ENCODE data around the gene POLR2M. TPM values are rescaled to one million over a fixed set of nuclear protein-coding genes. Genes with fewer than 3 reads are reported as not detected.

Gene POLR2M
- total and polyA plus RNA-seq, 2 experiments from 2014 or later = 19.6 to 46.3 TPM

DNA sequence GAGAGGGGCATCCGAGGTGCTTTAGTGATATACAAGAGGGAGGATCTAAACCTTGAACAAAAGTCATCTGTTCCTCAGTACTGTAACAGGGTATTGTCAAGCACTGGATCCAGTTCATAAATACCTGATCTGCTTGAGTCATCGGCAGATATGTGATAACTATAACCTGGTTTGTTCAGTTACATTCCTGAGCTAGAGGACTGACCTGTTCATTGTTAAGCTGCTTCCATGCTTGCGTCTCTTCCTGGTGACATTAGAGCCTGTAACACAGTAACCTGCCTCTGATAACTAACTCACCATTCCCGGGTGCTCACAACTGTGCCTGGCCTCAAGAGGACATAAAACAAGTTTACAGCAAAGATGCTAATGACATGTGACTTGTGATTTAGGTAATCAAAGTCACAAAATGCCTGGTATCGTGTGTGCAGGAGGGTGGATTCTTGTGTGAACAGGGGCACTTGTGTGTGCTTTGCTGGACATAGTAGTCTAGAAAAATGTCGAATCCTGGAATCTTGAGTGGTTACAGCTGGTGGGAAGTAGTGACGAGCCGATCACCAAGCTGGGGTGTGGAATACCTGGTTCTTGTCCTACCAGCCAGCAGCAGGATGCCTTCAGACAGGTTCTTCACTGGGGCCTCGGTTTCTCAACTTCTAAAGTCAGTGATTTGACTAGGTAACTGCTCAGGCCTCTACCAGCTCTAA, 30.9 kb upstream of the POLR2M start (continued):
- TF ChIP-seq, protein P1, sequence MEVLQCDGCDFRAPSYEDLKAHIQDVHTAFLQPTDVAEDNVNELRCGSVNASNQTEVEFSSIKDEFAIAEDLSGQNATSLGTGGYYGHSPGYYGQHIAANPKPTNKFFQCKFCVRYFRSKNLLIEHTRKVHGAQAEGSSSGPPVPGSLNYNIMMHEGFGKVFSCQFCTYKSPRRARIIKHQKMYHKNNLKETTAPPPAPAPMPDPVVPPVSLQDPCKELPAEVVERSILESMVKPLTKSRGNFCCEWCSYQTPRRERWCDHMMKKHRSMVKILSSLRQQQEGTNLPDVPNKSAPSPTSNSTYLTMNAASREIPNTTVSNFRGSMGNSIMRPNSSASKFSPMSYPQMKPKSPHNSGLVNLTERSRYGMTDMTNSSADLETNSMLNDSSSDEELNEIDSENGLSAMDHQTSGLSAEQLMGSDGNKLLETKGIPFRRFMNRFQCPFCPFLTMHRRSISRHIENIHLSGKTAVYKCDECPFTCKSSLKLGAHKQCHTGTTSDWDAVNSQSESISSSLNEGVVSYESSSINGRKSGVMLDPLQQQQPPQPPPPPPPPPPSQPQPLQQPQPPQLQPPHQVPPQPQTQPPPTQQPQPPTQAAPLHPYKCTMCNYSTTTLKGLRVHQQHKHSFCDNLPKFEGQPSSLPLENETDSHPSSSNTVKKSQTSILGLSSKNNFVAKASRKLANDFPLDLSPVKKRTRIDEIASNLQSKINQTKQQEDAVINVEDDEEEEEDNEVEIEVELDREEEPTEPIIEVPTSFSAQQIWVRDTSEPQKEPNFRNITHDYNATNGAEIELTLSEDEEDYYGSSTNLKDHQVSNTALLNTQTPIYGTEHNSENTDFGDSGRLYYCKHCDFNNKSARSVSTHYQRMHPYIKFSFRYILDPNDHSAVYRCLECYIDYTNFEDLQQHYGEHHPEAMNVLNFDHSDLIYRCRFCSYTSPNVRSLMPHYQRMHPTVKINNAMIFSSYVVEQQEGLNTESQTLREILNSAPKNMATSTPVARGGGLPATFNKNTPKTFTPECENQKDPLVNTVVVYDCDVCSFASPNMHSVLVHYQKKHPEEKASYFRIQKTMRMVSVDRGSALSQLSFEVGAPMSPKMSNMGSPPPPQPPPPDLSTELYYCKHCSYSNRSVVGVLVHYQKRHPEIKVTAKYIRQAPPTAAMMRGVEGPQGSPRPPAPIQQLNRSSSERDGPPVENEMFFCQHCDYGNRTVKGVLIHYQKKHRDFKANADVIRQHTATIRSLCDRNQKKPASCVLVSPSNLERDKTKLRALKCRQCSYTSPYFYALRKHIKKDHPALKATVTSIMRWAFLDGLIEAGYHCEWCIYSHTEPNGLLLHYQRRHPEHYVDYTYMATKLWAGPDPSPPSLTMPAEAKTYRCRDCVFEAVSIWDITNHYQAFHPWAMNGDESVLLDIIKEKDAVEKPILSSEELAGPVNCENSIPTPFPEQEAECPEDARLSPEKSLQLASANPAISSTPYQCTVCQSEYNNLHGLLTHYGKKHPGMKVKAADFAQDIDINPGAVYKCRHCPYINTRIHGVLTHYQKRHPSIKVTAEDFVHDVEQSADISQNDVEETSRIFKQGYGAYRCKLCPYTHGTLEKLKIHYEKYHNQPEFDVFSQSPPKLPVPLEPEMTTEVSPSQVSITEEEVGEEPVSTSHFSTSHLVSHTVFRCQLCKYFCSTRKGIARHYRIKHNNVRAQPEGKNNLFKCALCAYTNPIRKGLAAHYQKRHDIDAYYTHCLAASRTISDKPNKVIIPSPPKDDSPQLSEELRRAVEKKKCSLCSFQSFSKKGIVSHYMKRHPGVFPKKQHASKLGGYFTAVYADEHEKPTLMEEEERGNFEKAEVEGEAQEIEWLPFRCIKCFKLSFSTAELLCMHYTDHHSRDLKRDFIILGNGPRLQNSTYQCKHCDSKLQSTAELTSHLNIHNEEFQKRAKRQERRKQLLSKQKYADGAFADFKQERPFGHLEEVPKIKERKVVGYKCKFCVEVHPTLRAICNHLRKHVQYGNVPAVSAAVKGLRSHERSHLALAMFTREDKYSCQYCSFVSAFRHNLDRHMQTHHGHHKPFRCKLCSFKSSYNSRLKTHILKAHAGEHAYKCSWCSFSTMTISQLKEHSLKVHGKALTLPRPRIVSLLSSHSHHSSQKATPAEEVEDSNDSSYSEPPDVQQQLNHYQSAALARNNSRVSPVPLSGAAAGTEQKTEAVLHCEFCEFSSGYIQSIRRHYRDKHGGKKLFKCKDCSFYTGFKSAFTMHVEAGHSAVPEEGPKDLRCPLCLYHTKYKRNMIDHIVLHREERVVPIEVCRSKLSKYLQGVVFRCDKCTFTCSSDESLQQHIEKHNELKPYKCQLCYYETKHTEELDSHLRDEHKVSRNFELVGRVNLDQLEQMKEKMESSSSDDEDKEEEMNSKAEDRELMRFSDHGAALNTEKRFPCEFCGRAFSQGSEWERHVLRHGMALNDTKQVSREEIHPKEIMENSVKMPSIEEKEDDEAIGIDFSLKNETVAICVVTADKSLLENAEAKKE (CRISPR knock-in tag; IDR thresholded peaks at IDR 0.05) = no peak
- TF ChIP-seq JUNB (IDR thresholded peaks at IDR 0.05; ENCODE audit: unreplicated experiment) = no peak
- no peak for TF ChIP-seq EZH2phosphoT487 (IDR thresholded peaks at IDR 0.05; ENCODE audit: unreplicated experiment)
- no peak for TF ChIP-seq POLR2AphosphoS5 (IDR thresholded peaks at IDR 0.05; ENCODE audit: low read depth)
- TF ChIP-seq EZH2 (IDR thresholded peaks at IDR 0.05; ENCODE audit: low read depth, unreplicated experiment) = no peak

DNA sequence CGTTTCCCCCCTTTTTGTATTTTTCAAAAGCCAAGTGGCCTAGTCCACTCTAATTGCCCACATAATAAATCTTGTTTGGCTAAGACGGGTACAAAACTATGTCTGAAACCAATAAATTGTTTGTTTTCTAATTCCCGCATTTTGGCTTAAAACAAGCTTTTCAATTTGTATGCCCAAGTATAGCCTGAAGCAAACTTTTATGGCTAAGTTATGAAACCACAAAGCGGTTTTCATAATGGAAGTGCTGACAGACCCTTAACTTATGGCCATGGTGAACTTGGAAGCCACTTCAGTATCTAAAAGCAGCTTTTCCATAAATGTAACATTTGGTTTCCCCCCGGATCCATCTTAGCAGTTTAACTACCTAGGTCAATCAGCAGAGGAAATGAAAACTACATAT, 29.9 kb upstream of the POLR2M start:
- H2AFZ ChIP-seq = no peak overlapping the region
- H3K79me2 ChIP-seq (replicated peaks; ENCODE audit: insufficient read depth) = no peaks in the 10 kb centered on the region
- no peaks in the 10 kb centered on the region for H3K27me3 ChIP-seq (ENCODE audit: insufficient read depth)
- H3K4me1 Mint-ChIP-seq = peaks cover 3% of the 10 kb centered on the region; the same call in 1 of the 3 replicates
- H3K36me3 ChIP-seq (ENCODE audit: insufficient read depth) = no peaks in the 10 kb centered on the region
- H3K27ac Mint-ChIP-seq = no peak overlapping the region
- peaks cover 6% of the 10 kb centered on the region; the same call in 1 of the 2 replicates for H3K9me2 ChIP-seq (ENCODE audit: insufficient read depth)
- no peaks in the 10 kb centered on the region for H3K36me3 Mint-ChIP-seq (ENCODE audit: low read depth)
- no peak overlapping the region for H3K4me2 ChIP-seq
- no peak for ATAC-seq
- H3F3A ChIP-seq (replicated peaks; ENCODE audit: low read depth) = no peaks in the 10 kb centered on the region
- H3K4me3 ChIP-seq = no peak overlapping the region
- H3K4me3 Mint-ChIP-seq = no peak overlapping the region
- no peak overlapping the region for H3K27ac ChIP-seq (ENCODE audit: low read depth)
- H3K4me1 ChIP-seq (ENCODE audit: insufficient read depth) = no peaks in the 10 kb centered on the region; the same call in 1 of the 2 replicates
- H4K20me1 ChIP-seq (replicated peaks; ENCODE audit: insufficient read depth) = no peaks in the 10 kb centered on the region
- H3K9me3 Mint-ChIP-seq = no peaks in the 10 kb centered on the region
- no peak for DNase-seq (ENCODE audit: low spot score)
- H3K27me3 Mint-ChIP-seq (ENCODE audit: insufficient read depth, low read depth, poor library complexity) = peaks cover 2% of the 10 kb centered on the region
- TF ChIP-seq ZNF331 (CRISPR knock-in tag; IDR thresholded peaks at IDR 0.05; ENCODE audit: low read depth) (no peak), POLR2AphosphoS5 (IDR thresholded peaks at IDR 0.05; ENCODE audit: low read depth) (no peak)
- TF ChIP-seq, protein P2, sequence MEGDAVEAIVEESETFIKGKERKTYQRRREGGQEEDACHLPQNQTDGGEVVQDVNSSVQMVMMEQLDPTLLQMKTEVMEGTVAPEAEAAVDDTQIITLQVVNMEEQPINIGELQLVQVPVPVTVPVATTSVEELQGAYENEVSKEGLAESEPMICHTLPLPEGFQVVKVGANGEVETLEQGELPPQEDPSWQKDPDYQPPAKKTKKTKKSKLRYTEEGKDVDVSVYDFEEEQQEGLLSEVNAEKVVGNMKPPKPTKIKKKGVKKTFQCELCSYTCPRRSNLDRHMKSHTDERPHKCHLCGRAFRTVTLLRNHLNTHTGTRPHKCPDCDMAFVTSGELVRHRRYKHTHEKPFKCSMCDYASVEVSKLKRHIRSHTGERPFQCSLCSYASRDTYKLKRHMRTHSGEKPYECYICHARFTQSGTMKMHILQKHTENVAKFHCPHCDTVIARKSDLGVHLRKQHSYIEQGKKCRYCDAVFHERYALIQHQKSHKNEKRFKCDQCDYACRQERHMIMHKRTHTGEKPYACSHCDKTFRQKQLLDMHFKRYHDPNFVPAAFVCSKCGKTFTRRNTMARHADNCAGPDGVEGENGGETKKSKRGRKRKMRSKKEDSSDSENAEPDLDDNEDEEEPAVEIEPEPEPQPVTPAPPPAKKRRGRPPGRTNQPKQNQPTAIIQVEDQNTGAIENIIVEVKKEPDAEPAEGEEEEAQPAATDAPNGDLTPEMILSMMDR (conservative IDR thresholded peaks at IDR 0.05; ENCODE audit: low read depth in 2 of 2) = no peak
- TF ChIP-seq, protein P1 (CRISPR knock-in tag; IDR thresholded peaks at IDR 0.05) = no peak
